Psoas muscle (tissue), 8 donors: ENCODE results near the gene RBBP4. TPM values are rescaled to one million over a fixed set of nuclear protein-coding genes. Genes with fewer than 3 reads are reported as not detected.

Experiments used
- ATAC-seq, 4 donors: fragments of 200-7000 bp; cut with Tn5 transposase; one replicate each; pipeline ENCODE4 v1.9.1; 2020; ENCODE audit warnings: moderate library complexity in 3 of 4, mild to moderate bottlenecking in 2 of 4
- DNase-seq, 2 donors: peaks; one replicate each; pipeline ENCODE4 v3.0.0-alpha.2; 2020
- H3K27ac ChIP-seq: fragments of 200-600 bp; one replicate; pipeline ENCODE4 v1.8.0; 2022
- H3K27me3 ChIP-seq, 3 donors: fragments of 200-600 bp in 1 of 3; one replicate each; pipeline versions ENCODE4 v1.6.1 to v1.8.0; 2013 to 2022; ENCODE audit warnings: low read length in 2 of 3, mild to moderate bottlenecking in 2 of 3, moderate library complexity in 1 of 3; ENCODE audit not compliant: insufficient read depth in 3 of 3
- H3K36me3 ChIP-seq, 2 donors: fragments of 200-600 bp in 1 of 2; one replicate each; pipeline versions ENCODE4 v1.6.1 to v1.8.0; 2013 to 2022; ENCODE audit warnings: low read depth in 1 of 2, mild to moderate bottlenecking in 1 of 2, moderate library complexity in 1 of 2; ENCODE audit not compliant: insufficient read depth in 1 of 2
- H3K4me1 ChIP-seq: fragments of 200-600 bp; one replicate; pipeline ENCODE4 v1.8.0; 2022
- H3K4me3 ChIP-seq: fragments of 200-600 bp; one replicate; pipeline ENCODE4 v1.8.0; 2022; ENCODE audit warnings: mild to moderate bottlenecking
- H3K9me3 ChIP-seq: fragments of 200-600 bp; one replicate; pipeline ENCODE4 v1.8.0; 2022
- WGBS, 3 donors: extraction: QIAGEN DNeasy Blood & Tissue Kit; methylation state at CpG; one replicate each; pipeline versions ENCODE4 v1.1.6 to v1.1.7; 2013; 5-methylcytosine and 5-hydroxymethylcytosine counted together
- intact Hi-C, 2 donors: fragments of 100-400 bp; cut with DNase I; formaldehyde crosslinking; loops; one replicate each; pipeline versions ENCODE4 v1.11.0 to v1.14.2; 2022
- polyA plus RNA-seq, 3 donors: library from polyadenylated mRNA; stranded (reverse); fragments of 200-250 nt; gene quantifications; one replicate each; pipeline ENCODE4 v1.2.3, GENCODE V29; 2013
- total RNA-seq, 4 donors: library from RNA; stranded (reverse); fragmentation: NEBNext Ultra II Directional in 2 of 4; extraction: Animal tissue kit (Norgen Biotek cat#: 25700) in 2 of 4; gene quantifications; one replicate each; pipeline versions ENCODE4 v1.2.1 to v1.2.4, GENCODE V29; 2021 to 2023
- TF ChIP-seq, protein P1 (sequence below): fragments of 200-600 bp; IDR thresholded peaks from one replicate; pipeline ENCODE4 v1.8.0; 2022; ENCODE audit warnings: antibody characterized with exemption
- donor health status: healthy with polysubstance abuse.
- donor health status: DM: no; HTN: no; CAD: no; lungs with moderate emphysema.
- donor health status: Bipolar disorder and iron deficiency.
- donor health status: healthy.
- donor health status: DM: yes; HTN: yes; CAD: no.
- donor health status: DM: no; HTN: no; CAD: no.
- donor health status: DM: no; HTN: no; CAD: no.
- donor health status: DM: yes; HTN: yes; CAD: no.

Gene RBBP4
- total and polyA plus RNA-seq, 7 donors: 29.5 to 87.8 (median 66.3) TPM

DNA sequence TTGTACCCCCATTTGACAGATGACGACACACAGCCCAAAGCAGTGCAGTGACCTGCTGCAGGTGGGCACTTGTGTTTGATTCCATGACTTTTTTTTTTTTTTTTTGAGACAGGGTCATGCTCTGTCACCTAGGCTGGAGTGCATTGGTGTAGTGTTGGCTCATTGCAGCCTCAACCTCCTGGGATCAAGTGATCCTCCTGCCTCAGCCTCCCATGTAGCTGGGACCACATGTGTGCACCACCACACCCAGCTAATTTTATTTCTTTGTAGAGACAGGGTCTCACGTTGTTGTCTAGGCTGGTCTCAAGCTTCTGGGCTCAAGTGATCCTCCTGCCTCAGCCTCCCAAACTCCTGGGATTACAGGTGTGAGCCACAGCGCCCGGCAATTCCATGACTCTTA, 66.5 kb downstream of the RBBP4 start:
- Histone ChIP-seq H3K27ac (no peak overlapping the region), H3K4me1 (no peaks in the 10 kb centered on the region), H3K9me3 (no peaks in the 10 kb centered on the region), H3K4me3 (no peak overlapping the region), H3K36me3 (no peaks in the 10 kb centered on the region), H3K27me3 (no peaks in the 10 kb centered on the region)
- intact Hi-C loops: loop anchor here in 1 of 2 donors (5.0 kb wide), 1 partner anchor 35 kb away; no protein-coding TSS in a partner anchor
- 93 to 97% (median 94%) methylated on average over 4 of the region's 4 CpGs for WGBS, 3 donors
- TF ChIP-seq, protein P1, sequence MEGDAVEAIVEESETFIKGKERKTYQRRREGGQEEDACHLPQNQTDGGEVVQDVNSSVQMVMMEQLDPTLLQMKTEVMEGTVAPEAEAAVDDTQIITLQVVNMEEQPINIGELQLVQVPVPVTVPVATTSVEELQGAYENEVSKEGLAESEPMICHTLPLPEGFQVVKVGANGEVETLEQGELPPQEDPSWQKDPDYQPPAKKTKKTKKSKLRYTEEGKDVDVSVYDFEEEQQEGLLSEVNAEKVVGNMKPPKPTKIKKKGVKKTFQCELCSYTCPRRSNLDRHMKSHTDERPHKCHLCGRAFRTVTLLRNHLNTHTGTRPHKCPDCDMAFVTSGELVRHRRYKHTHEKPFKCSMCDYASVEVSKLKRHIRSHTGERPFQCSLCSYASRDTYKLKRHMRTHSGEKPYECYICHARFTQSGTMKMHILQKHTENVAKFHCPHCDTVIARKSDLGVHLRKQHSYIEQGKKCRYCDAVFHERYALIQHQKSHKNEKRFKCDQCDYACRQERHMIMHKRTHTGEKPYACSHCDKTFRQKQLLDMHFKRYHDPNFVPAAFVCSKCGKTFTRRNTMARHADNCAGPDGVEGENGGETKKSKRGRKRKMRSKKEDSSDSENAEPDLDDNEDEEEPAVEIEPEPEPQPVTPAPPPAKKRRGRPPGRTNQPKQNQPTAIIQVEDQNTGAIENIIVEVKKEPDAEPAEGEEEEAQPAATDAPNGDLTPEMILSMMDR: no peak
- ATAC-seq (no peak), DNase-seq (no peak)

DNA sequence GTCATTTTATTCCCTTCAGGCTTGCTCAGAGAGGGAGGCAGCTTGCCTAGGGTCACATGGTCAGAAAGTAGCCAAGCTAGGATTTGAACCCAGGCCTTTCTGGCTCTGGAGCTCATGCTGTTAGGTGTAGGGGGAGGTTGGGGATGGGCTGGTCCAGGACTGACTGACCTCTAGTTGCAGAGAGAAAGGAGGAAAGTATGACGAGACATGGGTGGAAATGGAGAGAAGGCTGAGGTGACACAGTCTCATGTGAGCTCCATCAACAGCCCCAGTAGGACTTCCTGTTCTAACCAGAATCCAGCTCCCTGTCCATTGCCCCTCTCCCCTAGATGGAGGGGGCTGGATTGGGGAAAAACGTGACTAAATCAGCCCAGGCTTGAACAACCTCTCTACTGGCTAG, 67.0 kb downstream of the RBBP4 start:
- intact Hi-C loops: loop anchor here in 1 of 2 donors (5.0 kb wide), 1 partner anchor 34 kb away; no protein-coding TSS in a partner anchor
- no peak for ATAC-seq

DNA sequence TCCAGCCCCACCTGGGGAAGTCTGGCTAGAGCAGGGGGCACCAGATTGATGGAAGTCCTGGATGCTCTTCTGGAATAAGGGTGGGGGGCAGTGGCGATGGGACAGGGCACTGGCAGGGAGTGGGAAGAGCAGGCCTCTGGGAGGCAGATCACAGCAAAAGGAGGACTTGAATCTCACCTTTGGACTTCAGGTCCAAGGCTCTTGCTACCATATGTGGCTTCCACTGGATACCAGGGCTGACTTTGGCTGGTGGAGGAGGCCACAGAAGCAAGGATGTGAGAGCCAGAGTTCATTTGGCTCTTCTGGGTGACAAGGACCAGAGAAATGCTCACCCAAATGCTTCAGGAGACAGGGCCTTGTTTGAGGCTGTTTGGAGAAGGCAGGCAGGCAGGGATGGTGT, 67.5 kb downstream of the RBBP4 start:
- WGBS, 3 donors: 92 to 94% (median 92%) methylated on average over 1 of the region's 1 CpG
- Histone ChIP-seq H3K4me1 (no peaks in the 10 kb centered on the region), H3K4me3 (no peak overlapping the region), H3K36me3 (no peaks in the 10 kb centered on the region), H3K9me3 (no peaks in the 10 kb centered on the region), H3K27ac (no peak overlapping the region), H3K27me3 (no peaks in the 10 kb centered on the region)
- DNase-seq (no peak), ATAC-seq (no peak)
- intact Hi-C loops: loop anchor here in 1 of 2 donors (5.0 kb wide), 1 partner anchor 34 kb away; no protein-coding TSS in a partner anchor
- TF ChIP-seq, protein P1: no peak

More for the DNA sequence above, 67.0 kb downstream of the RBBP4 start:
- Histone ChIP-seq H3K4me1 (no peaks in the 10 kb centered on the region), H3K9me3 (no peaks in the 10 kb centered on the region), H3K27me3 (no peaks in the 10 kb centered on the region), H3K4me3 (no peak overlapping the region), H3K27ac (no peak overlapping the region), H3K36me3 (no peaks in the 10 kb centered on the region)
- 74 to 86% (median 79%) methylated on average over 2 of the region's 2 CpGs for WGBS, 3 donors
- TF ChIP-seq, protein P1: no peak
- no peak for DNase-seq

DNA sequence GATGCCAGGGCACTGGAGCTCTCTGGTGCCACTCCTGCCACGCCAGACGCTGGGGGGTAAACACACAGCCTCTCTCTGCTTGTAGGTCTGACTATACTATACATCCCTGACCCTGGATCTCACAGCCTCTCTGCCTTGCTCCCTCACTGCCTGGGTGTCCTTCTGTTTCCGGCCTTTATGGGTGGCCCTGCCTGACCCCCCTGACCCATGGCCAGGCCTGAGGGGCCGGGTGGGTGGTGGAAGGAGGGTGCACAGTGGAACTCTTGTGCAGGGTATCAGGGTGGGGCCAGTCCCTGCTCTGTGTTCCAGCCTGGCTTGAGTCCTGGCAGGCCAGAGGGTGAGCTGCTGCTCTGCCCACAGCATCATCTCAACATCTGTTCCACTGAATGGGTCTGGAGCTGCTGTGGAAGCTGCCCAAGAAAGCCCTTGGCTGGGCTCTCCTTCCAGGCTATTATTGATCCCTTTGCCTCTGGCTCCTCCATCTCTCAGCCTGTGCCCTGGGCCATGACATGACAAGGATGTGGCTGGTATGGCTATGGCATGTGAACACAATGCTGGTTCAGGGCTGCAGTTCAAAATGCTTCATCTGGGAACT, 68.8 kb downstream of the RBBP4 start:
- H3K4me1 ChIP-seq: no peaks in the 10 kb centered on the region
- intact Hi-C loops: loop anchor here in 1 of 2 donors (5.0 kb wide), 1 partner anchor 33 kb away; no protein-coding TSS in a partner anchor
- H3K4me3 ChIP-seq: no peak overlapping the region
- TF ChIP-seq, protein P1: no peak
- no peak overlapping the region for H3K27ac ChIP-seq
- ATAC-seq (no peak), DNase-seq (no peak)
- WGBS, 3 donors: 83 to 89% (median 87%) methylated on average over 4 of the region's 4 CpGs
- no peaks in the 10 kb centered on the region for H3K9me3 ChIP-seq
- H3K36me3 ChIP-seq: no peaks in the 10 kb centered on the region
- no peaks in the 10 kb centered on the region for H3K27me3 ChIP-seq
